Measurements from ENCODE around the gene PXYLP1. TPM values are rescaled to one million over a fixed set of nuclear protein-coding genes. Genes with fewer than 3 reads are reported as not detected.

Gene PXYLP1
- total and polyA plus RNA-seq, 2 donors (not counting 1 experiment from before 2014, with no cell fraction given) = 1.4 to 4.5 TPM

GRCh38 chr3:141237701-141238521 is 6.3 kb downstream of the PXYLP1 start:
- CTCF ChIA-PET = no interaction called here
- H4K20me1 ChIP-seq (ENCODE audit: control insufficient read depth, insufficient read depth, low read length, poor library complexity, severe bottlenecking) = no peaks in the 10 kb centered on the region
- no peak overlapping the region for H2AFZ ChIP-seq (ENCODE audit: insufficient read depth, low read depth, low read length, poor library complexity, severe bottlenecking)
- Mint-ChIP-seq H3K27me3 (no peaks in the 10 kb centered on the region), H3K4me3 (no peak overlapping the region), H3K27ac (no peak overlapping the region), H3K4me1 (no peaks in the 10 kb centered on the region), H3K9me3 (ENCODE audit: insufficient read depth) (no peaks in the 10 kb centered on the region)
- no peaks in the 10 kb centered on the region for H3K27me3 ChIP-seq (replicated peaks in 1 of 4; ENCODE audit: control extremely low read depth in 1 of 4, control insufficient read depth in 3 of 4, insufficient read depth in 4 of 4, low read length in 3 of 4)
- H3K4me1 ChIP-seq (ENCODE audit: control insufficient read depth in 2 of 2, insufficient read depth in 2 of 2, low read length in 2 of 2) = peaks cover 0 to under 1% of the 10 kb centered on the region in 2 donors
- WGBS (ENCODE audit: insufficient coverage) = 86% methylated on average over 14 of the region's 14 CpGs
- TF ChIP-seq CTCF (IDR thresholded peaks at IDR 0.05) (no peak), EZH2 (IDR thresholded peaks at IDR 0.05; ENCODE audit: borderline replicate concordance, insufficient read depth, low read depth, low read length, poor library complexity, severe bottlenecking) (no peak)
- POLR2A ChIA-PET = no interaction called here
- H3K36me3 ChIP-seq (replicated peaks in 1 of 2; ENCODE audit: control extremely low read depth in 1 of 2, control insufficient read depth in 1 of 2, extremely low read depth in 1 of 2, insufficient read depth in 2 of 2, low read length in 1 of 2) = no peaks in the 10 kb centered on the region
- intact Hi-C loops (cut with micrococcal nuclease) = loop anchor here (10.0 kb wide), 1 partner anchor 217 kb away; no protein-coding TSS in a partner anchor
- no peak for ATAC-seq (ENCODE audit: low read depth)
- no peak overlapping the region for H3K4me3 ChIP-seq (ENCODE audit: control extremely low read depth in 1 of 5, extremely low read depth in 1 of 5, insufficient read depth in 1 of 5, low read depth in 2 of 5, low read length in 4 of 5)
- H3K27ac ChIP-seq (ENCODE audit: low read length in 2 of 2) = no peak overlapping the region
- H3K79me2 ChIP-seq (ENCODE audit: control insufficient read depth, insufficient read depth, low read length) = no peaks in the 10 kb centered on the region
- no peaks in the 10 kb centered on the region for H3K9me3 ChIP-seq (ENCODE audit: control extremely low read depth in 1 of 3, control insufficient read depth in 2 of 3, insufficient read depth in 1 of 3, low read length in 2 of 3)
- H3K9ac ChIP-seq (ENCODE audit: low read length) = no peak overlapping the region
- DNase-seq = no peak
- H3K4me2 ChIP-seq (replicated peaks; ENCODE audit: low read depth, low read length, poor library complexity, severe bottlenecking) = no peak overlapping the region

All from B cell (primary cell).